Measurements from ENCODE around the gene KRT15.

The KRT15 gene

GRCh38 chr17:41523225-41523593, 4.5 kb upstream of the KRT15 start:
- Histone ChIP-seq H3K4me1 (ENCODE audit: control insufficient read depth in 1 of 2, insufficient read depth in 1 of 2, low read depth in 1 of 2, low read length in 1 of 2) (peaks cover 0 to 13% of the 10 kb centered on the region in 2 experiments), H3K9me3 (no peaks in the 10 kb centered on the region), H3K4me3 (ENCODE audit: low read depth in 1 of 2, low read length in 1 of 2) (no peak overlapping the region), H3K27me3 (peaks cover 56% of the 10 kb centered on the region), H3K36me3 (no peaks in the 10 kb centered on the region), H3K27ac (no peak overlapping the region)
- TF ChIP-seq, protein P1, sequence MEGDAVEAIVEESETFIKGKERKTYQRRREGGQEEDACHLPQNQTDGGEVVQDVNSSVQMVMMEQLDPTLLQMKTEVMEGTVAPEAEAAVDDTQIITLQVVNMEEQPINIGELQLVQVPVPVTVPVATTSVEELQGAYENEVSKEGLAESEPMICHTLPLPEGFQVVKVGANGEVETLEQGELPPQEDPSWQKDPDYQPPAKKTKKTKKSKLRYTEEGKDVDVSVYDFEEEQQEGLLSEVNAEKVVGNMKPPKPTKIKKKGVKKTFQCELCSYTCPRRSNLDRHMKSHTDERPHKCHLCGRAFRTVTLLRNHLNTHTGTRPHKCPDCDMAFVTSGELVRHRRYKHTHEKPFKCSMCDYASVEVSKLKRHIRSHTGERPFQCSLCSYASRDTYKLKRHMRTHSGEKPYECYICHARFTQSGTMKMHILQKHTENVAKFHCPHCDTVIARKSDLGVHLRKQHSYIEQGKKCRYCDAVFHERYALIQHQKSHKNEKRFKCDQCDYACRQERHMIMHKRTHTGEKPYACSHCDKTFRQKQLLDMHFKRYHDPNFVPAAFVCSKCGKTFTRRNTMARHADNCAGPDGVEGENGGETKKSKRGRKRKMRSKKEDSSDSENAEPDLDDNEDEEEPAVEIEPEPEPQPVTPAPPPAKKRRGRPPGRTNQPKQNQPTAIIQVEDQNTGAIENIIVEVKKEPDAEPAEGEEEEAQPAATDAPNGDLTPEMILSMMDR (IDR thresholded peaks at IDR 0.05): no peak

GRCh38 chr17:41522301-41523224, 3.9 kb upstream of the KRT15 start:
- H3K27ac ChIP-seq: no peak overlapping the region
- H3K27me3 ChIP-seq: peaks cover 50% of the 10 kb centered on the region
- H3K4me1 ChIP-seq (ENCODE audit: control insufficient read depth in 1 of 2, insufficient read depth in 1 of 2, low read depth in 1 of 2, low read length in 1 of 2): peaks cover 0 to 7% of the 10 kb centered on the region in 2 experiments
- no peaks in the 10 kb centered on the region for H3K9me3 ChIP-seq
- H3K4me3 ChIP-seq (ENCODE audit: low read depth in 1 of 2, low read length in 1 of 2): no peak overlapping the region
- TF ChIP-seq, protein P1 (IDR thresholded peaks at IDR 0.05): no peak
- no peaks in the 10 kb centered on the region for H3K36me3 ChIP-seq

DNA sequence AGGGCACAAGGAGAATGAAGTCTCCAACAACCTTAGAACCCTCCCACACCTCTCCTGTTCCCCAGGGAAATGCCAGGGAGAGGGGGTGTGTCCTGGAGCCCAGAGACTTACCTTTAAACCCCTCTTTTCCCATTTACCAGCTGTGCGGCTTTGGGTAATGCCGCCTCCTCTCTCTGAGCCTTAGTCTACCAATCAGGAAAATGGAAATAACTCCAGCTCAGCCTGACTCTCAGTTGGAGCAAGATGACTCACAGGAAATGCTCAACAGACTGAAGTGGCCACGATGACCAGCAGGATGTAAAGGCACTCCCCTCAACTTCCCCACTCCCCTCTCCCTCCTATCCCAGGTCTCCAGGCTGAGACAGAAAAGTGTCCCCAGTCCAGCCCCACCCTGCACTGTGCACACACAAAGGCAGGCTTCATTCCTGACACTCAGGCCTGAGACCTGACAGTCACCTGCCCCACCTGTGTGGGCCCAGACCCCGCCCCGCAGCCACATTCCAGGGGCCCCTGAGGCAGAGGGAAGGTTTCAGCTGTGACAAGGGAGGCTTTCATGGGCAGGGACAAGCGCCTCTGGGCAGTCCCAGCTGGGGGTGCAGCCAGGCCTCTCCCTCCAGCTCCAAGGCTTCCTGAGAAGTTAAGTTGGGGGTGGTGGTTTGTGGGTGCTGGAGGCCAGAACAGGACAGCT, 3.0 kb upstream of the KRT15 start:
- TF ChIP-seq, protein P1 (IDR thresholded peaks at IDR 0.05): no peak
- peaks cover 41% of the 10 kb centered on the region for H3K27me3 ChIP-seq
- no peak overlapping the region for H3K4me3 ChIP-seq (ENCODE audit: low read depth in 1 of 2, low read length in 1 of 2)
- no peak overlapping the region for H3K27ac ChIP-seq
- H3K4me1 ChIP-seq (ENCODE audit: control insufficient read depth in 1 of 2, insufficient read depth in 1 of 2, low read depth in 1 of 2, low read length in 1 of 2): peaks cover 0 to 4% of the 10 kb centered on the region in 2 experiments
- no peaks in the 10 kb centered on the region for H3K36me3 ChIP-seq
- H3K9me3 ChIP-seq: no peaks in the 10 kb centered on the region

GRCh38 chr17:41520821-41521521, 2.3 kb upstream of the KRT15 start:
- TF ChIP-seq, protein P1 (IDR thresholded peaks at IDR 0.05): no peak
- peaks cover 0 to 4% of the 10 kb centered on the region in 2 experiments for H3K4me1 ChIP-seq (ENCODE audit: control insufficient read depth in 1 of 2, insufficient read depth in 1 of 2, low read depth in 1 of 2, low read length in 1 of 2)
- H3K36me3 ChIP-seq: no peaks in the 10 kb centered on the region
- H3K27ac ChIP-seq: no peak overlapping the region
- H3K9me3 ChIP-seq: no peaks in the 10 kb centered on the region
- no peak overlapping the region for H3K4me3 ChIP-seq (ENCODE audit: low read depth in 1 of 2, low read length in 1 of 2)
- H3K27me3 ChIP-seq: peaks cover 34% of the 10 kb centered on the region

DNA sequence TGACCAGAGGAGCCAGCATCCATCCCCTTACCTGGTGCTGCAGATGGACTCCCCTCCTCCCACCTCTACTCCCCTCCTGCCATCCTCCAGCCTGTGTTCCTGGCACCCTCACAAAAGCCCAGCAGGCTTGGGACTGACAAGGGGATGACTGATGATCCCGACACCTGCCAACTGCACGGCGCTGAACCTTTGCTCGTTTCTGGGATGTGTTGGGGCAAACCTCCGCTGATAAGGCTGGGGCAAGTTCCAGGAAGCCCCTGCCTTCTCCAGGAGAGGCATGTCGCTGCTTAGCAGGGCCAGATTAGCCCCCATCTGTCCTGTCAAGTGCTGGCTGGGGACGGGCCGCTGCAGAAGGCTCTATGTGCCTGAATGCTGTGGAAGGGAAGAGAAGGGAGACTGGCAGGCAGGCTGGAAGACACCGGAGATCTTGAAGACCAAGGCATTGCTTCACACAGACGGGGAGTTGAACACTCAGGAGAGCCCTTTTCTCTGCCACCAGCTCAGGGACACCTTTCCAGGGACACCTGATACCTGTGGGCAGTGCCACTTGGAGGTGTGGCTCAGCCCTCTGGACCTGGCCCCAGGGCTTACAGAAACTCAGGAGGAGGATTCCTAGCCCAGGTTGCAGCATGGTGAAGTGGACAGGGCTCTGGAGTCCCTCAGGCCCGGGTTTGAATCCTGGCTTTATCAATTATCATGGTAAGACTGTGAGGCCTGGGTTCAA, 973 bp upstream of the KRT15 start:
- TF ChIP-seq, protein P1 (IDR thresholded peaks at IDR 0.05): no peak
- H3K4me1 ChIP-seq (ENCODE audit: control insufficient read depth in 1 of 2, insufficient read depth in 1 of 2, low read depth in 1 of 2, low read length in 1 of 2): peaks cover 0 to 4% of the 10 kb centered on the region in 2 experiments
- H3K27ac ChIP-seq: no peak overlapping the region
- H3K4me3 ChIP-seq (ENCODE audit: low read depth in 1 of 2, low read length in 1 of 2): no peak overlapping the region
- H3K36me3 ChIP-seq: no peaks in the 10 kb centered on the region
- peaks cover 21% of the 10 kb centered on the region for H3K27me3 ChIP-seq
- H3K9me3 ChIP-seq: no peaks in the 10 kb centered on the region
